GM21360 (cell line): ENCODE measurements around the gene NAGA.
"Not testable (repeated sequence)": the region's sequence is repeated elsewhere in the genome, so short reads cannot be mapped to it uniquely, and the experiment has no call there.

ENCODE experiments used
- ATAC-seq: cut with Tn5 transposase; IDR thresholded peaks from one replicate; pipeline ENCODE4 v1.9.1; 2021; ENCODE audit warnings: mild to moderate bottlenecking, moderate library complexity; ENCODE audit not compliant: unreplicated experiment

The NAGA gene

GRCh38 chr22:42076764-42077485 is 6.3 kb upstream of the NAGA start:
- ATAC-seq = no peak

DNA sequence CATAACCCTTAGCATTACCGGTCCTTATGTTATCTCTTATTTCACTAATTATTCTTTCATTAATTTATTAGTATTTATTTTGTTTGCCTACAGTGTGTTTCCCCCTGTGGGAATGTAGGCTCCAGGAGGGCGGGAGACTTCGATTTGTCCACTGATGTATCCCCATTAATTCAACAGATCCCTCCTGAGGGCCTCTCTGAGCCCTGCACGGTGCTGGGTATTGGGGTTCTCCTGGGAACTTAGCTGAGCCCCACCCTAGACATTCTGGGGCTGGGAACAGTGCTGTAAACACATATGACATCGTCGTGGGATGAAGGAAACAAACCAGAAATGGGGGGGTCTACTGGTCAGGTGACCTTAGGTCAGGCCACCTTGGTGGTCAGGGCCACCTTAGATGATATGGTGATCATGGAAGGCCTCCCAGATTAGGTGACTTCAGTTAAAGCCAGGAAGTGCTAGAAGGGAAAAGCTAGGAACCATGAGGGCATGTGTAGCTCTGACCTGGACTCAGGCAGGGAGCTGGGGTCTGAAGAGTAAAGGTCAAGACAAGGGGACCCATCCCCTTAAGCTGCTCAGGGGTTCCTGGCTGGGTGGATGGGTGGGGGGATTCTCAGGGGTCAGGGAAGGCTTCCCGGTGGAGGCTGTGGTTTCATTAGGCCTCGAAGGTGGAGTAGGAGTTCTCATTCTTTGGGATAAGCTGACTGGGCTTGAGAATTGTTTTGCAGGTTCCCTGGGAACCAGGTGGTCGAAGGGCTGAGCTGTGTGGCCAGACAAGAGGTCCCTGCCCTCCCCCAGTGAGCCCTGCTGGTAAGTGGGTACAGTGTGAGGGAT is 4.4 kb upstream of the NAGA start:
- ATAC-seq = no peak

DNA sequence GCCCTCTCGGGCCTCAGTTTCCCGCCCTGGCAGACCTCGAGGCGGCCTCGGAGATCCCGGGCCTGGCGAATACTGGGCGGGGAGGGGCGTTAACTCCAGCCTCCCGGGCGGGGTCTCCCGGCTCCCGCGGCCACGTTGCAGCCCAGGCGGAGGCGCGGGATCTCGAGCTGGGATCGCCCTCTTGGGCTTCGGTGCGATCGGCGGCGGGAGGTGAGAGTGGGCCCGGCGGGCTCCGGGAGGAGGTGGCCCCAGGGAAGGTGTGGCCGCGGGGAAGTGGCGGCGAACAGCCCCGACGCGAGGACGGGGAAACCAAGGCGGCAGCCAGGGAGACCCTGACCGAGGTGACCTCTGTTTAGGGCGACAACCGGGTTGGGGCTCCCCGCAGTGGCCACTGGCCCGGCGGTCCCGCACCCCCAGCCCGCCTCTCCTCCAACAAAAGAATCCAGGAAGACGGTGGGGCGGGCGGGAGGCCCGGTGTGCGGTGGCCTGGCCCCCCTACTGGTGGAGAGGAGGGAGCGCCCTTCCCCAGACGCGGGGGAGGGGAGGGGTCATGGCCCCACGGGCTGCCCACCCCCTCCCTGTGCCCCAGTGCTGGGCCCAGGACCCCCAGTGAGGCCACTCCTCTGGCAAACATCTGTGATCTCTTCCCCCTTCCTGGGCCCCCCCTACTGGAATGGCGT is 3.7 kb upstream of the NAGA start, which contains the start of gene PHETA2:
PHETA2 (plus strand) TSS at position 117 of the 680 bp plus-strand sequence. CDS start 3,046 bp downstream, outside the sequence.
- ATAC-seq = no peak

DNA sequence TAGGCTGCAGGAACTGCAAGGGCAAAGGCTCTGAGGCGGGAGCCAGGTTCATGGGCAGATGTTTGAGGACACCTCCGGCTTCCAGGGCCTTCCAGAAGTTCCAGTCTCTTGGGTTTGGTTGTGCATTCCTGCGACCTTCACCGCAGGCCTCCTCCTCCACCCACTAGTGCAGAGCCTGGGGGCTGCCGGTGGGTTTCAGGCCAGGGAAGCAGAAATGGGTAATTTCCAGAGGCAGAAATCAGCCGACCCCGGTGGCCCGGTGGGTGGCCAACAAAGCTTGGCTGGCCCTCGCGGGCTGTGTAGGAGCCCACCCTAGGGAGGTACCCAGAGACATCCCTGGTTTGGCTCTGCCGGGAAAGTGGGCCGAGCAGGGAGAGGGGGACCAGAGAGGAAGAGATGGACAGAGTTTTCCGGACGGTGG is 3.0 kb upstream of the NAGA start:
- no peak for ATAC-seq

DNA sequence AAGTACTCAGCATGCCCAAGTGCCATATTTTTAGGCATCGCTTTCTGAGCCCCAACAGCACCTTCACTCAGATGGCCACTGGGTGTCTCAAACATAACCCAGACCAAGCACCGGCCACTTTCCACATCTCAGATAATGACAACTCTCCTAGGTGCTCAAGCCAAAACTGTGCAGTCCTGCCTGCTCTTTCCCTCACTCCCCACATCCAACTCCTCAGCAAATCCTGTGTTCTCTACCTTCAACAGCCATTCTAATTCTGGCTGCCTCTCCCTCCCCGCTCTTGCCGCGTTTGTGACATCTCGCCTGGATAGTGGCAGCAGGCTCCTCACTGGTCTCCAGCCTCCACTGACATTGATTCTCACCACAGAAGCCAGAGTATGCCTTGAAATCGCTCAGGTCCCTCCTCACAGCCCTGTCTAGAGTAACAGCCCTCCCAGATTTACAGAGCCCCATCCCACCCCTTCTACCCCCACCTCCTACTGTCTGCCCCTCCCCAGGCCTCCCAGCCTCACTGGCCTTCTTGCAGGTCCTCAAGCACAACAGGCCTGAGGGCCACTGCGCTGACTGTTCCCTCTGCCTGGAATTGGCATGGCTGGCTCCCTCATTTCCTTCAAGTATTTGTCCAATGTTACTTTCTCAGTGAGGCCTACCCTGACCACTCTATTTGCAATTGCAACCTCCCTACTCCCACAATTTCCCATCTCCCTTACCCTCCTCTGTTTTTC is 2.2 kb upstream of the NAGA start:
- no peak for ATAC-seq

- ATAC-seq = not testable (repeated sequence)
Observed at GRCh38 chr22:42071508-42071907, 896 bp upstream of the NAGA start.

GRCh38 chr22:42069801-42070516 is 653 bp downstream of the NAGA start:
- ATAC-seq = peak; percentile 10

GRCh38 chr22:42068291-42068690 is 2.3 kb downstream of the NAGA start:
- no peak for ATAC-seq

DNA sequence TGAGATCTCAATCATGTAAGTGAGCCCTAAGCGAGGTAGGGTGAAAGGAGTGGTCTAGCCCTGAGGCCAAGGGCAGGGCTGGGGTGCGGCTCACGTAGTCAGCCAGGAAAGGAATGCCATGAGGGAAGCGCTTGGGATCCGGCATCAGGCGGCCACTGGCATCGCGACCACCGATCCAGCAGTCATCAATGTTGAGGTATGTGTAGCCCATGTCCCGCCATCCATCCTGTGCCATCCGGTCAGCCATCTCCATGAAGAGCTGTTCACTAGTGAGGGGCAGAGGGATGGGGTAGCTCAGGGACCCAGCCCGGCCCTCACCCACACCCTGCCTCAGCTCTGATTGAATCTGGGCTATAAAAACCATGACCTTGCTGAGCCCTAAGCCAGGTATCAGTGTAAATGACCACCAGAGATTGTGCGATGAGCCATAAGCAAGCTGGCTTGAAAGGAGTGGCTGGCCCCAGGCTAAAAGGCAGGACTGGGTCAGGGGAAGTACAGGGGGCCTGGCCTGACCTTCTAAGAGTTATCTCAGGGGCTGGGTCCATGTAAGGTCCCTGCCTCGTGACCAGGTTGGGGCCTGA is 2.9 kb downstream of the NAGA start:
- no peak for ATAC-seq

GRCh38 chr22:42066937-42067336 is 3.7 kb downstream of the NAGA start:
- no peak for ATAC-seq

DNA sequence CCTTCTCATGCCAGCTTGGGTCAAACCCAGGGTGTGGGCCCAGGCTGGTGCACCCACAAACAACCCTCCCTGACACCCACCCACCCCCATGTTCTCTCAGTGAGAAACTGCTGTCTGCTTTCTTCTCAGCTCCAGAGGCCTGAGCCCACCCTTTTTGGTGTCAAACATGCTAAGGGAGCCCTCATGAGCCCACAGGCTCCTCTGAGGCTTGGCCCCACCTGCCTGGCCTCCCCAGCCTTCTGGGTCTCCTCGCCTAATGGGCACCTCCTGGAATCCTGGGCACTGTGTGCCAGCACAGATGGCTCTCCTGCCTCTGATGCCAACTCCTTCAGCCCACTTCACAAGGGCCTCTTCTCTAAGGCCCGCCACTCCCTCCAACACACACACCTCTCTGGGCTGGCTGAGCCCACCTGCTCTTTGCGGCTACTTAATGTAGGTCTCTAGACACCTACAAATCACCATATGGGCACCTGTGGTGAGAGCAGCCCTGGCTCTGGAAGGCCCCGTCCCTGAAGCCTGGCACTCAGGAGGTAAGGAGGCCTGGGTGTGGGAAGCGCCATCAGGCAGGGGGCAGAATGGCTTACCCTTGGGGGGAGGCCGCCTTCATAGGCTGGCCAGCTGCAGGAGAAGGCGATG is 4.4 kb downstream of the NAGA start:
- no peak for ATAC-seq

- no peak for ATAC-seq
Observed at GRCh38 chr22:42065438-42066125, 5.0 kb downstream of the NAGA start.

- no peak for ATAC-seq
Observed at GRCh38 chr22:42064629-42065028, 6.0 kb downstream of the NAGA start.

- no peak for ATAC-seq
Observed at GRCh38 chr22:42062506-42063170, 8.0 kb downstream of the NAGA start.

- ATAC-seq = no peak
Observed at GRCh38 chr22:42061041-42061440, 9.6 kb downstream of the NAGA start.

DNA sequence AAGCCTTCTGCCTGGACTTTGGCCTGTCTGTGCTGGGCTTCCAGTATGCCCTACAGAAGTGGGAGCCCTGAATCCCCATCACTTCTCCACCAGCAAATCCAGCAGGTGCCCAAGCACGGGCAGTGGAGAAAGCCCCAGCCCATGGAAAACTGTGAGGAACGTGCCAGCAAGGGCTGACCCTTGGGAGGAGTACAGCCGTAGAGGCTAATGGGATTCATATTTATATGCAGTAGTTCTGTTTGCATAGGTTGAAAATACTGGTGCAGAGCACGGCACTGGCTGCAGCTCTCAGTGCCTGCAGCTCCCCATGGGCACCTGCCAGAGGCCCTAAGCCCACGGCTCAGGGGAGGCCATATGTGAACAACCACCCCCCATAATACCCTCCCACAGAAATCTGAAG is 10.1 kb downstream of the NAGA start:
- ATAC-seq = no peak

DNA sequence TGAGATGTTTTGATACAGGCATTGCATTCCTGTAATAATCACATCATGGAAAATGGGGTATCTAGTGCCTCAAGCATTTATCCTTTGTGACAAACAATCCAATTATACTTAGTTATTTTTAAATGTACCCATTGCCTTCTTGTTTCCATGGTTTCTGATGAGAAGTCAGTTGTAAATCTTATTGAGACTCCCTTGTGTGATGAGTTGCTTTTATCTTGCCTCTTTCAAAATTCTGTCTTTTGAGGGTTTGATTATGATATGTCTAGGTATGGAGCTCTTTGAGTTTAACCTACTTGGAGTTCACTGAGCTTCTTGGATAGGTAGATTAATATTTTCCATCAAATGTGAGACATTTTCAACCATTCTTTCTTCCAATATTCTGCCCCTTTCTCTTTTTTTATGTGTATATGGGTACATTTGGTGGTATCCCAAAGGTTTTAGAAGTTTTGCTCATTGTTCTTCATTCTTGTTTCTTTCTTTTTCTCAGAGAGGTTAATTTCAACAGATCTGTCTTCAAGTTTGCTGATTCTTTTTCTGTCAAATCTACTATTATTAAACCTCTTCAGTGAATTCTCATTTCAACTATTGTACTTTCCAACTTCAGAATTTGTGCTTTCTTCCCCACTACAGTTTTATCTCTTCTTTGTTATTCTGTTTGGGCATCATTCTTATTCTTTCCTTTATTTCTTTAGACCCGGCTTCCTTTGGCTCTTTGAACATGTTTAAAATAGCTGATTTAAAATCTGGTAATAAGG is 13.7 kb downstream of the NAGA start:
- ATAC-seq = no peak

DNA sequence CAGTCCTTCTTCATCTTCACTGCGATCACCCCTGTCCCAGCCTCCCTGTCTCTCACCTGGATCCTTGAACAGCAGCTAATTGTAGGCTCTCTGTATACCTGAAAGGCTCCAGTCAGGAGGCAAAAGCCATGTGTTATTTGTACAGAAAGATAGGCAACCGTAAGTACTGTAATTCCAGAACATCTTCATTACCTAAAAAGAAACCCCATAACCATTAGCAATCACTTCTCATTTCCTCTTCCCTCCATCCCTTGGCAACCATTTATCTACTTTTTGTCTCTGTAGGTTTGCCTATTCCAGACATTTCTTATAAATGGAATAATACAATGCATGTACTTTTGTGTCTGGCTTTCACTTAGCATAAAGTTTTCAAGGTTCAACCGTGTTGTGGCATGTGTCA is 17.8 kb downstream of the NAGA start:
- no peak for ATAC-seq
